Testis (tissue), 3 donors: ENCODE data around the gene MAST3. TPM values are rescaled to one million over a fixed set of nuclear protein-coding genes. Genes with fewer than 3 reads are reported as not detected.

Experiments used
- DNase-seq: peaks from one replicate; pipeline ENCODE4 v3.0.0-alpha.2; 2019
- H3K27ac ChIP-seq, 2 donors: fragments of 200-600 bp; sonication (generic); one replicate each; pipeline ENCODE4 v1.5.1; 2019
- H3K27me3 ChIP-seq: fragments of 200-600 bp; sonication (generic); one replicate; pipeline ENCODE4 v1.5.1; 2019
- H3K36me3 ChIP-seq: fragments of 200-600 bp; sonication (generic); one replicate; pipeline ENCODE4 v1.5.1; 2017; ENCODE audit warnings: low read depth; ENCODE audit errors: missing control alignments
- H3K4me1 ChIP-seq: fragments of 200-600 bp; sonication (generic); one replicate; pipeline ENCODE4 v1.5.1; 2019
- H3K4me3 ChIP-seq, 2 donors: fragments of 200-600 bp; sonication (generic); one replicate each; pipeline ENCODE4 v1.5.1; 2017 to 2019
- H3K9me3 ChIP-seq: fragments of 200-600 bp; sonication (generic); one replicate; pipeline ENCODE4 v1.5.1; 2017
- POLR2A ChIP-seq: fragments of 450-650 bp; IDR thresholded peaks from one replicate; pipeline ENCODE4 v1.6.1; 2017; ENCODE audit warnings: antibody characterized with exemption, mild to moderate bottlenecking, moderate library complexity
- WGBS, 2 donors: methylation state at CpG; one replicate each; pipeline ENCODE4 v1.1.5; 2018; 5-methylcytosine and 5-hydroxymethylcytosine counted together
- intact Hi-C: fragments of 100-400 bp; cut with DNase I; formaldehyde crosslinking; loops from one replicate; pipeline ENCODE4 v1.15.1; 2023; ENCODE audit warnings: low total_unique reads
- polyA plus RNA-seq: library from polyadenylated mRNA; stranded (reverse); fragments of 350-450 nt; fragmentation: Illumina TruSeq; extraction: RNeasy Lipid Tissue Mini Kit (QIAGEN cat#74804); gene quantifications from one replicate; pipeline ENCODE4 v1.2.3, GENCODE V29; 2014; ENCODE audit warnings: low read depth, low replicate concordance; ENCODE audit not compliant: insufficient read depth
- total RNA-seq, 2 donors: library from RNA; depleted of rRNA; stranded (reverse); fragments of >200 nt; gene quantifications; one replicate each; pipeline ENCODE4 v1.2.3, GENCODE V29; 2016
- TF ChIP-seq, protein P1 (sequence below), 3 experiments: fragments of 450-650 bp in 2 of 3; fragments of 200-600 bp in 1 of 3; sonication (generic) in 1 of 3; IDR thresholded peaks; one replicate each; pipeline ENCODE4 v1.5.1; 2016 to 2019; ENCODE audit warnings: antibody characterized with exemption in 3 of 3, mild to moderate bottlenecking in 2 of 3, moderate library complexity in 1 of 3

MAST3 gene
- total and polyA plus RNA-seq, 3 donors from 2014 or later, result 5.0 to 11.2 (median 9.7) TPM

DNA sequence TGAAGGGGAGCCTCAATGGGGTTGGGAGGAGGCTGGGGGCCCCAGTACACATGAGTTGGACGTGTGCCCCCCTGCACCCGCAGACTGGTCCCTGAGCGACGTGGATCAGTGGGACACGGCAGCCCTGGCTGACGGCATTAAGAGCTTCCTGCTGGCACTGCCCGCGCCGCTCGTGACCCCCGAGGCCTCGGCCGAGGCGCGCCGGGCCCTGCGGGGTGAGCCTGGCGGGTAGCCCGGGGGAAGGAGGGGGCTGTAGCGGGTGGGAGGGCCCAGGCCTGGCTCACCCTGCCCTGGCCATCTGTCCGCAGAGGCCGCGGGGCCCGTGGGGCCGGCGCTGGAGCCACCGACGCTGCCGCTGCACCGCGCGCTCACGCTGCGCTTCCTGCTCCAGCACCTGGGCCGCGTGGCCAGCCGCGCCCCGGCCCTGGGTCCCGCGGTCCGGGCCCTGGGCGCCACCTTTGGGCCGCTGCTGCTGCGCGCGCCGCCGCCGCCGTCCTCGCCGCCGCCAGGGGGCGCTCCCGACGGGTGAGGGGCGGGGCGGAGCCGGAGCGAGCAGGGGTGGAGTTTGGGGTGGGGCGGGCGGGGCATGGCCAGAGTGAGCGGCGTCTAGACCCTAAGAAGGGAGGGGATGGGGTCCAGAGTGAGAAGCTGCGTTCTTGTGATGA is 63.5 kb downstream of the MAST3 start:
- peak overlapping the region; percentile 67 to 83 for H3K27ac ChIP-seq
- 5% methylated on average over 17 to 24 of the region's 66 CpGs for WGBS, 2 donors
- H3K4me1 ChIP-seq, result peaks cover 29% of the 10 kb centered on the region
- H3K36me3 ChIP-seq, result no peaks in the 10 kb centered on the region
- H3K9me3 ChIP-seq, result no peaks in the 10 kb centered on the region
- intact Hi-C loops, result loop anchor here (10.0 kb wide), 1 partner anchor 46 kb away; no protein-coding TSS in a partner anchor
- H3K4me3 ChIP-seq, result peak overlapping the region; percentile 46 to 50
- TF ChIP-seq, protein P1, sequence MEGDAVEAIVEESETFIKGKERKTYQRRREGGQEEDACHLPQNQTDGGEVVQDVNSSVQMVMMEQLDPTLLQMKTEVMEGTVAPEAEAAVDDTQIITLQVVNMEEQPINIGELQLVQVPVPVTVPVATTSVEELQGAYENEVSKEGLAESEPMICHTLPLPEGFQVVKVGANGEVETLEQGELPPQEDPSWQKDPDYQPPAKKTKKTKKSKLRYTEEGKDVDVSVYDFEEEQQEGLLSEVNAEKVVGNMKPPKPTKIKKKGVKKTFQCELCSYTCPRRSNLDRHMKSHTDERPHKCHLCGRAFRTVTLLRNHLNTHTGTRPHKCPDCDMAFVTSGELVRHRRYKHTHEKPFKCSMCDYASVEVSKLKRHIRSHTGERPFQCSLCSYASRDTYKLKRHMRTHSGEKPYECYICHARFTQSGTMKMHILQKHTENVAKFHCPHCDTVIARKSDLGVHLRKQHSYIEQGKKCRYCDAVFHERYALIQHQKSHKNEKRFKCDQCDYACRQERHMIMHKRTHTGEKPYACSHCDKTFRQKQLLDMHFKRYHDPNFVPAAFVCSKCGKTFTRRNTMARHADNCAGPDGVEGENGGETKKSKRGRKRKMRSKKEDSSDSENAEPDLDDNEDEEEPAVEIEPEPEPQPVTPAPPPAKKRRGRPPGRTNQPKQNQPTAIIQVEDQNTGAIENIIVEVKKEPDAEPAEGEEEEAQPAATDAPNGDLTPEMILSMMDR (IDR thresholded peaks at IDR 0.05), result peak; percentile 13 to 86 (median 70)
- no peak for TF ChIP-seq POLR2A
- H3K27me3 ChIP-seq, result no peaks in the 10 kb centered on the region
- DNase-seq, result peak; percentile 80

DNA sequence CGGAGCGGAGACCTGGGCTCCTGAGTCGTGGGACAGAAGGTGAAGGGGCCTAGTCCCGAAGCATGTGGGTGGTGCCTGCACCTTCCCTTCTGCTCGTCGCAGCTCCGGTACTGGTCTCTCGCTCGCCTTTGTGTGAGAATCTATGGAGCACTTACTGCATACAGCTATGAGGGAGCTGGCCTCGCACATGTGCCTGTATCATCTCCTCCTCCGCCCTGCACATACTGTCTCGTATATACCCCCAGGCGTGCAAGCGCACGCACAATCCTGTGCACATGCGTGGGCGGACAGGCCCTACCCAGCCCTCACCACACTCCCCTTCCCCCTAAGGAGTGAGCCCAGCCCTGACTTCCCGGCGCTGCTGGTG is 64.0 kb downstream of the MAST3 start:
- Histone ChIP-seq H3K36me3 (no peaks in the 10 kb centered on the region), H3K27me3 (no peaks in the 10 kb centered on the region), H3K27ac (peak overlapping the region in 1 of 2 donors; percentile 83), H3K4me1 (peaks cover 24% of the 10 kb centered on the region), H3K4me3 (peak overlapping the region; percentile 30 to 50), H3K9me3 (no peaks in the 10 kb centered on the region)
- WGBS, 2 donors, result 43 to 59% methylated on average over 17 to 19 of the region's 19 CpGs
- intact Hi-C loops, result loop anchor here (10.0 kb wide), 1 partner anchor 47 kb away; no protein-coding TSS in a partner anchor
- no peak for DNase-seq
- TF ChIP-seq POLR2A, result no peak
- TF ChIP-seq, protein P1 (IDR thresholded peaks at IDR 0.05), result no peak

DNA sequence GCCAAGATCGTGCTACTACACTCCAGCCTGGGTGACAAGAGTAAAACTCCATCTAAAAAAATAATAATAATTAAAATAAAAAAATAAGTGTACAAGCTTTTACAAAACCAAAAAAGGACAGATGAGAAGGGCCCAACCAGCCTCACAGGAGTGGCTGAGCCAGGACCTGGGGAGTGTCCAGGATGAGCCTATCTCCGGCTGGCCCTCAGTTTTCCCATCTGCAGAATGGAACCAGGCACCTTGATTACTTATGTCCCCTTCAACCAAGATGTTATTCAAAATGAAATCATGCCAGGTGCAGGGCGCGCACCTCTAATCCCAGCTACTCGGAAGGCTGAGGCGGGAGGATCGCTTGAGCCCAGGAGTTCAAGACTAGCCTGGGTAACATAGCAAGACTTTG is 66.5 kb downstream of the MAST3 start:
- H3K4me3 ChIP-seq, result no peak overlapping the region
- intact Hi-C loops, result loop anchor here (10.0 kb wide), 1 partner anchor 49 kb away; no protein-coding TSS in a partner anchor
- peaks cover 12% of the 10 kb centered on the region for H3K4me1 ChIP-seq
- no peak for DNase-seq
- H3K36me3 ChIP-seq, result no peaks in the 10 kb centered on the region
- H3K9me3 ChIP-seq, result no peaks in the 10 kb centered on the region
- WGBS, 2 donors, result 96 to 98% methylated on average over 7 of the region's 7 CpGs
- H3K27ac ChIP-seq, result no peak overlapping the region
- TF ChIP-seq, protein P1 (IDR thresholded peaks at IDR 0.05), result no peak
- TF ChIP-seq POLR2A, result no peak
- no peaks in the 10 kb centered on the region for H3K27me3 ChIP-seq

DNA sequence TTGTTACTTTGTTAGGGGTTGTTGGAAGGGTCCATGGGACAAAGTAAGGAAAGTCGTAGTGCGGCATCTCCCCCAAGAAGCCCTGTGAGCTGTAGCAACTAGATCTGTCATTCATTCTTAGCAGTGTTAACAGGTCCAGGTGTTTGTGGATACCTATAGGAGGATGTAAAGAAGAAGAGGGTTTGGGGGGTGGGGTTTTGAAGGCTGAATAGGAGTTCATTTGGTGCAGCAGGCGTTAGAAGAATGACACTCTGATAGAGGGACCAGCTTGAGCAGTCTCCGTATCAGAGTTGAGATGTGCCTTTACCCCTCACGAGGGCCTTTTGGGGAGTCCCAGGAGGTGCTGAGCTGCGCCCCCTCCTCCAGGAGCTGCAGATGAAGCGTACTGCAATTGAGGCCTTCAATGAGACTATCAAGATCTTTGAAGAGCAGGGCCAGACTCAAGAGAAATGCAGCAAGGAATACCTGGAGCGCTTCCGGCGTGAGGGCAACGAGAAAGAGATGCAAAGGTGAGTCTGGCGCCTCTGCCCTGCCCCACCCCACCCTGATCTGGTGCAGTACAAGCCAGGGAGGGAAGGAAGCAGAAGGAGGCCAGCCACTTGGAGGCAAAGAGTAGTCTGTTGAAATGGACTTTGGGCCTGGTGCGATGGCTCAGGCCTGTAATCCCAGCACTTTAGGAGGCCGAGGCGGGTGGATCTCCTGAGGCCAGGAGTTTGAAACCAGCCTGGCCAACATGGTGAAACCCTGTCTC is 68.4 kb downstream of the MAST3 start:
- DNase-seq, result no peak
- Histone ChIP-seq H3K4me3 (no peak overlapping the region), H3K27ac (no peak overlapping the region), H3K9me3 (no peaks in the 10 kb centered on the region), H3K36me3 (no peaks in the 10 kb centered on the region), H3K4me1 (peaks cover 6% of the 10 kb centered on the region), H3K27me3 (no peaks in the 10 kb centered on the region)
- TF ChIP-seq POLR2A, result no peak
- TF ChIP-seq, protein P1 (IDR thresholded peaks at IDR 0.05), result no peak
- 90 to 95% methylated on average over 15 of the region's 15 CpGs for WGBS, 2 donors
- intact Hi-C loops, result loop anchor here (10.0 kb wide), 1 partner anchor 51 kb away; no protein-coding TSS in a partner anchor
